Upper lobe of right lung (tissue), 1 donor: ENCODE results near the gene NEK8. TPM values are rescaled to one million over a fixed set of nuclear protein-coding genes. Genes with fewer than 3 reads are reported as not detected.

Experiments used
- ATAC-seq: fragments of 200-7000 bp; cut with Tn5 transposase; one replicate; pipeline ENCODE4 v1.9.1; 2020; ENCODE audit warnings: mild to moderate bottlenecking, moderate library complexity
- DNase-seq: peaks from one replicate; pipeline ENCODE4 v3.0.0-alpha.2; 2020
- H3K27ac ChIP-seq: fragments of 200-600 bp; one replicate; pipeline ENCODE4 v1.8.0; 2022
- H3K27me3 ChIP-seq: fragments of 200-600 bp; one replicate; pipeline ENCODE4 v1.8.0; 2022; ENCODE audit warnings: mild to moderate bottlenecking
- H3K36me3 ChIP-seq: fragments of 200-600 bp; one replicate; pipeline ENCODE4 v1.8.0; 2022
- H3K4me1 ChIP-seq: fragments of 200-600 bp; one replicate; pipeline ENCODE4 v1.8.0; 2022
- H3K4me3 ChIP-seq: fragments of 200-600 bp; one replicate; pipeline ENCODE4 v1.8.0; 2022; ENCODE audit warnings: mild to moderate bottlenecking
- H3K9me3 ChIP-seq: fragments of 200-600 bp; one replicate; pipeline ENCODE4 v1.8.0; 2022
- intact Hi-C: fragments of 100-400 bp; cut with DNase I; formaldehyde crosslinking; loops from one replicate; pipeline ENCODE4 v1.11.0; 2022
- total RNA-seq: library from RNA; stranded (reverse); fragmentation: NEBNext Ultra II Directional; extraction: Animal tissue kit (Norgen Biotek cat#: 25700); gene quantifications from one replicate; pipeline ENCODE4 v1.2.1, GENCODE V29; 2021
- TF ChIP-seq, protein P1 (sequence below): fragments of 200-600 bp; IDR thresholded peaks from one replicate; pipeline ENCODE4 v1.8.0; 2022; ENCODE audit warnings: antibody characterized with exemption
- donor health status: DM: no; HTN: yes; CAD: no; lungs with severe emphysema.

NEK8 gene
- total RNA-seq, 1 donor from 2014 or later, result 8.4 TPM

DNA sequence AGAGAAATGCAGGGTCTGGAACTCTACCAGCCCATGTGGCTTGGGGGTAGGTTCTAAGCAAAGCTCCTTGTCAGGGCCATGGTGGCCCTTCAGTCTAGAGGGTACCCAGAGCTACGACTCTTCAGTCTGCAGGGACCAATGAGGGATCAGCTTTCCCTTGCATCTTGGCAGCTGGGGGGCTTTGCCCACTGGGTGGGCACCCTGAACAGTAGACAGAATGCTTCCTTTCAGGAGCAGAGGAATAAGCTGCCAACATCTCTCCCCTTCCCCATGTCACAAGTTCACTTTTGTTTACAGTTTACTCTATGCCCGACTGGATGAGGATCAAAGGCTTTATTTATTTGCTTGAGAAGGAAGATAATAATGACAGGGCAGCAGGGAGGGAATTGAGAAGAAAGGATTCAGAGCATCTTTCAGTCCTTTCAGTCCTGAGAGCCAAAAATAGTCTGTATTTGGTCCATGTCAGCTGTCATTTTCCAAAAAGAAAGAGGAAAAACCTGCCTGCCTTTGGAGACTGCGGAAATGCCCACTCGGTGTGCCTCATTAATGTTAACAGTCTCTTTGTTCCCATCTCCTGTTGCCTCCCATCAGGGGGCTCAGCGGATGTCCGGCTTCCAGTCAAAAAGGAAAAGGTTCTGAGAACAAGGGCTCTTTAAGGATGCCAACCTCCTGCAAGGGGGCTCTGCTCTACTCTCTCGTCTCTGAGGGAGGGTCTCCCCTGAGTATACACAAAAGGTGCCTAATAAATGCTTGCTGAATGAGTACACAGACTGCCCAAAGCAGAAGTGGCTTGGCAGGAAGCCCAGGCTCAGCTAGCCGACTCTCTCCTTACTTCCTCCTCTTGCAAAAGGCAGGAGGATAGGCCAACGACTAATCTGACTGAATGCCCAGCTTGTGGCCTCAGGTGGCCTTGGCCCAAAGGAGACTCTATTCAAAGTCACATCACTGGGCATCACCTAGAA lies 32.3 kb downstream of the NEK8 start:
- TF ChIP-seq, protein P1, sequence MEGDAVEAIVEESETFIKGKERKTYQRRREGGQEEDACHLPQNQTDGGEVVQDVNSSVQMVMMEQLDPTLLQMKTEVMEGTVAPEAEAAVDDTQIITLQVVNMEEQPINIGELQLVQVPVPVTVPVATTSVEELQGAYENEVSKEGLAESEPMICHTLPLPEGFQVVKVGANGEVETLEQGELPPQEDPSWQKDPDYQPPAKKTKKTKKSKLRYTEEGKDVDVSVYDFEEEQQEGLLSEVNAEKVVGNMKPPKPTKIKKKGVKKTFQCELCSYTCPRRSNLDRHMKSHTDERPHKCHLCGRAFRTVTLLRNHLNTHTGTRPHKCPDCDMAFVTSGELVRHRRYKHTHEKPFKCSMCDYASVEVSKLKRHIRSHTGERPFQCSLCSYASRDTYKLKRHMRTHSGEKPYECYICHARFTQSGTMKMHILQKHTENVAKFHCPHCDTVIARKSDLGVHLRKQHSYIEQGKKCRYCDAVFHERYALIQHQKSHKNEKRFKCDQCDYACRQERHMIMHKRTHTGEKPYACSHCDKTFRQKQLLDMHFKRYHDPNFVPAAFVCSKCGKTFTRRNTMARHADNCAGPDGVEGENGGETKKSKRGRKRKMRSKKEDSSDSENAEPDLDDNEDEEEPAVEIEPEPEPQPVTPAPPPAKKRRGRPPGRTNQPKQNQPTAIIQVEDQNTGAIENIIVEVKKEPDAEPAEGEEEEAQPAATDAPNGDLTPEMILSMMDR, result no peak
- Histone ChIP-seq H3K4me3 (no peak overlapping the region), H3K9me3 (no peaks in the 10 kb centered on the region), H3K4me1 (peaks cover 21% of the 10 kb centered on the region), H3K36me3 (peaks cover 38% of the 10 kb centered on the region), H3K27ac (peak overlapping the region; percentile 3), H3K27me3 (no peaks in the 10 kb centered on the region)
- intact Hi-C loops, result loop anchor here (10.0 kb wide), 1 partner anchor 154 kb away; no protein-coding TSS in a partner anchor
- DNase-seq (peak; percentile 89), ATAC-seq (peak; percentile 78)

DNA sequence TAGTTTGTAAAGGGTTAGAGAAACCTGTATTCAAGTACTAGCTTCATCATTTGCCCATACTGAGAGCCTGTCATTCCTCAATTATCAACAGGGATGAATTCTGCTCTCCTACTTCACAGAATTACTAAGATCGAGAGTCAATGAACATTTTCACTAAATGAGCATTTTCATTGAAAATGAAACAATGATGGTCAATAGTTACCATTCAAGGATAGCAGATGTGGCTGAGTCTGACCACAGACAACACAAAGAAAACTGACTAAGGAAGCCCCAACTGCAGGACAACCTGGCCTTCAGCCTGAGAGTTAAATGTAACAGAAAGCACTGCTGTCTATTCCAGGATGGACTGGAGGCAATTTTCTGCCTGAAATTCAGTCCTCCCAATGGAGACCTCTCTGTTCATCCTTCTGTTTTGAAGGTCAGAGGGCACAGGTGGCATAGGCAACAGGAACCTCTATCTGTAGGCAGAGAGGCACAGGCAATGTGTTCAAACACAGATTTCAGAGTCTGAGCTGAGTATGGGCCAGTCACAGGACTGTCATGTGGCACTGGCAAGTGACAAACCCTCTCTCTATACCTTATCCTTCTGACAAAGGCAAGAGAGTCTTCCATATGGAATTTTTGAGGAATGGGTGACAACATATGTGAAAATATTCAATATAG lies 34.7 kb downstream of the NEK8 start:
- Histone ChIP-seq H3K9me3 (no peaks in the 10 kb centered on the region), H3K27me3 (no peaks in the 10 kb centered on the region), H3K4me3 (no peak overlapping the region), H3K4me1 (peaks cover 21% of the 10 kb centered on the region), H3K36me3 (peaks cover 35% of the 10 kb centered on the region), H3K27ac (no peak overlapping the region)
- TF ChIP-seq, protein P1, result no peak
- intact Hi-C loops, result loop anchor here (10.0 kb wide), 1 partner anchor 152 kb away; no protein-coding TSS in a partner anchor
- no peak for DNase-seq
- ATAC-seq, result peak; percentile 3

DNA sequence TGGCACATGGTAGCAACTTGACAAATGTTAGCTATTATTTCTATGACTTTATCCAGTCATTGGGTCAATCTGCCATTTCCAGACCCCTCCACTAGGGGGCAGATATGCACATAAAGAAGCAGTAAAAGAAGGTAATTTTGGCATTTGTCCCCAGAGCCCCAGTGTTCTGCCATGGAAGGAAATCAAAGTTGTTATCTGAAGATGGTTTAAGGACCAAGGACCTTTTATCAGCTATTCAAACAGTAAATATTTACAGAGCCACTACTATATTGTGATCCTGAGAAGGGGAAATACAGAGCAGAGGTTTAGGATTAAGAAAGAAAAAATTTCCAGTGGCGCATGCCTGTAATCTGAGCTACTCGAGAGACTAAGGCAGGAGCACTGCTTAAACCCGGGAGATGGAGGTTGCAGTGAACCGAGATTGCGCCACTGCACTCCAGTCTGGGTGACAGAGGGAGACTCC lies 35.2 kb downstream of the NEK8 start:
- Histone ChIP-seq H3K36me3 (peaks cover 29% of the 10 kb centered on the region), H3K27ac (no peak overlapping the region), H3K27me3 (no peaks in the 10 kb centered on the region), H3K4me3 (no peak overlapping the region), H3K4me1 (peaks cover 21% of the 10 kb centered on the region), H3K9me3 (no peaks in the 10 kb centered on the region)
- DNase-seq (no peak), ATAC-seq (peak; percentile 83)
- intact Hi-C loops, result loop anchor here (10.0 kb wide), 1 partner anchor 151 kb away; no protein-coding TSS in a partner anchor
- TF ChIP-seq, protein P1, result peak; percentile 96

DNA sequence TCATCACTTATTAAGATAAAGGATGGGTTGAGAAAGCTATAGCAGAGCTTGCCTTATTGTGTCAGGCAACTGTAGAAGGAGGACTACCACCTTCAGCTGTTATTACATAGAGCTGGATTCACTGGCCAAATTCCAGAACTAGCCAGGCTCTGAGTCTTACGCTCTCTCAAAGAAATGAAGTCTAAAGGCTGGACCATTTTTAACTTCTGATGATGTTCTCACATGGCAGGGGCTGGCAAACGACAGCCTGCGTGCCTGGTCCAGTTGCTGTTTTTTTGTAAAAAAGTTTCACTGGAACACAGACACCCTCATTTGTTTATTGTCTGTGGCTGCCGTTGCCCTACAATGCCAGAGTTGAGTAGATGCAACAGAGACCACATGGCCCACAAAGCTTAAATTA lies 36.5 kb downstream of the NEK8 start:
- no peak overlapping the region for H3K27ac ChIP-seq
- intact Hi-C loops, result loop anchor here (10.0 kb wide), 1 partner anchor 150 kb away; no protein-coding TSS in a partner anchor
- H3K4me3 ChIP-seq, result no peak overlapping the region
- H3K4me1 ChIP-seq, result peaks cover 21% of the 10 kb centered on the region
- H3K9me3 ChIP-seq, result no peaks in the 10 kb centered on the region
- DNase-seq (no peak), ATAC-seq (no peak)
- H3K36me3 ChIP-seq, result peaks cover 18% of the 10 kb centered on the region
- TF ChIP-seq, protein P1, result no peak
- no peaks in the 10 kb centered on the region for H3K27me3 ChIP-seq

DNA sequence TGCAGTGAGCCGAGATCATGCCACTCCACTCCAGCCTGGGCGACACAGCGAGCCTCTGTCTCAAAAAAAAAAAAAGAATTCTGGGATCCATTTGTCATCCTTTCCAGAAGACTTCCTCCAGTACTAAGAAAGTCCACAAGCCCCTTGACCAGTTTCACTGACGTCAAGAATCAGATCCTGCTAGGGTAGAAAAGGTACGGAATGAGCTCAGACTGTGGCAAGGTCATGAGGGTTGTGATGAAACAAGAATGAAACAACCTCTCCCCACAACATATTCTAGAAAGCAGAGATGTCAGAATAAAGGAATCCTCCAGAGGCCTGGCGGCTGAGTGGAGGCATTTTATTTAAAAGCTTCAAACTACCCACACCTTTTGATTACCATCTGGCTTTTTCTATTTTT lies 45.1 kb downstream of the NEK8 start:
- TF ChIP-seq, protein P1, result no peak
- ATAC-seq (no peak), DNase-seq (no peak)
- intact Hi-C loops, result no loop called here
- Histone ChIP-seq H3K9me3 (no peaks in the 10 kb centered on the region), H3K4me1 (peaks cover 6% of the 10 kb centered on the region), H3K4me3 (no peak overlapping the region), H3K27ac (no peak overlapping the region), H3K27me3 (no peaks in the 10 kb centered on the region), H3K36me3 (peaks cover 3% of the 10 kb centered on the region)
